Measurements from ENCODE around the gene DENND6B. TPM values are rescaled to one million over a fixed set of nuclear protein-coding genes. Genes with fewer than 3 reads are reported as not detected.
"Not testable (repeated sequence)": the region's sequence is repeated elsewhere in the genome, so short reads cannot be mapped to it uniquely, and the experiment has no call there.

DENND6B gene
- polyA plus RNA-seq, 1 donor: 5.5 TPM

DNA sequence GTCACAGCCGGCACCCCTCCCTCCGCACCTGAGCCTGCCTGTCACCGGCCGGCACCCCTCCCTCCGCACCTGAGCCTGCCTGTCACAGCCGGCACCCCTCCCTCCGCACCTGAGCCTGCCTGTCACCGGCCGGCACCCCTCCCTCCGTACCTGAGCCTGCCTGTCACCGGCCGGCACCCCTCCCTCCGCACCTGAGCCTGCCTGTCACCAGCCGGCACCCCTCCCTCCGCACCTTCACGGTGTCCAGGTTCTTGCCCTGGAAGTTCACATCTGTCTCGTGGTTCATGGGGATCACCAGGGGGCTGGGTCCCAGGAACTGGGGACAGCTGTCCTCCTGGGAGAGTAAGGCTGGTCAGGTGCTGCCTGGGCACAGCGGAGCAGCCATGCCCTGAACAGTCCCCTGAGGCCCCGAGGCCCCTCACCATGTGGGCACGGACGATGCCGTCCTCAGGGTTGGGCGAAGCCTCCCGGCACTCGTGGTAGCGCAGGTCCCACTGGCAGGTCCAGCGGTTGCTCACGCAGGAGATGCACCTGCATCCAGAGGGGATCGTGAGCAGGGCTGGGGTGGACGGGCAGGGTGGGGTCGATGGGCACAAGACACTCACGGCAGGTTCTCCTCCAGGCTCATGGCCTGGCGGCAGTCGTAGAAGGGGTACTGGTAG lies 41.1 kb downstream of the DENND6B start:
- DNase-seq: no peak

DNA sequence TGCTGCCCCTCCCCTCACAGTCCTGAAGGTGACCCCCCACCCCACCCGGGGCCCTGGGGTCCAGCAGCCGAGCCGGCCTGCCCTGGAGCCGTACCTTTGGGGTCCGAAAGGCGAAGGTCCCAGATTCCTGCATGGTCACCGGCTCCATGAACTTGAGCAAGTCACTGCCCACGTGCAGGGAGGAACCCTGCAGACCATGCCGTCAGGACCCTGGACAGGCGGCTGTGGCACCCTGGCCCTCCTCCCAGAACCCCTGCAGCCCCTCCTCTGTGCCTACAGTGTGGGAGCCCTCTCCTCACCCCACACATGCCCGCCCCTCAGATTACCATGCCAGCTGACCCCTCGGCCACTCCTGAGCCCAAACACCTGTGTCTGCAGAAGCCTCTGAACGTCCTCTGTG lies 42.3 kb downstream of the DENND6B start:
- DNase-seq: no peak

- no peak for DNase-seq
These were observed 43.0 kb downstream of the DENND6B start for GRCh38 chr22:50283821-50284220.

GRCh38 chr22:50282361-50283155 lies 44.3 kb downstream of the DENND6B start:
- DNase-seq: no peak

DNA sequence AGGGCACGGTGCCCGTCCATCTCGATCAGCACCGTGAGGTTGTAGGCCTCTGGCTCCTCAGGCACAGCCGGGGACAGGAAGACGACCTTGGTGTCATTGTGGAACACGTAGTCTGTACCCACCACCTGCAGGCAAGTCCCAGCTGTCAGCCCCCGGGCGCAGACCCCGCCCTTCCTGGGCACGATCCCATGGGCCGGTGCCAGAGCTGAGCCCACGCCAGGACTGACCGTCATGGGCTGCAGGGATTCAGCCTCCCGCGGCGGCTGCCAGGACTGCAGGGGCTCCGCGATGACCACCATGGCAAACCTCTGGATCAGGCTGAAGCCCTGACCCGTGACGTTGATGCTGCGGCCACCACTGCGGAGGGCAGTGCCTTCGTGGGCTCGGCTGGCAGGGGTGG lies 44.9 kb downstream of the DENND6B start:
- DNase-seq: no peak

- no peak for DNase-seq
These were observed 45.4 kb downstream of the DENND6B start for GRCh38 chr22:50281384-50281760.

DNA sequence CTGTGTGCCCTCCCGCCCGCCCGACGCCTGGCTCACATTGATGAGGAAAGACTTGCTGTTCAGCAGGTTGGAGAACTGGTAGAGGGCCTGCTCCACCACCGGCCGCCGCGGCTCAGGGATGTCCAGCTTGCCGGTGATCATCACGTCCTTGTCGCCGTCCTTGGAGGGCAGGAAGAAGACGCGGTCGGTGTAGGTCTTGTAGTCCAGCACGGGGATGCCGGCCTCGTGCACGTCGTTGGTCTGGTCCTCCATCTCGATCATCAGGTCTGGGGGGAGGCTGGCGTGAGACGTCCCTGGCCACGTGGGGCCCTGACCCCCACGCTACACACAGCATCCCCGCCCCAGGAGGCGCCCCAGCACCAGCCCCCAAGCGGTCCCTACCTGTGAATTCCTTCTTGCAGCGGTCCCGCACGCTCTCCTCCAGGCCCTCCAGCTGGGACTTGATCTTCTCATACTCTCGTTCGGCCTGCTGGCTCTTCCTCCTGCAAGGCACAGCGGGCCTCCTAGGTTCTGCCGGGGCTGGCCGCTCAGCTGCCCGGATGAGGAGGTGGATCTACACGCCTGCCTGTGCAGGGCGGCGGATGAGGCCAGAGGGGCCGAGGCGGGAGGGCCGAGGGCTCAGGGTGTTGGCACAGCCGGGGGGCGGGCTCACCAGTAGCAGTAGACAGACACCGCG lies 46.0 kb downstream of the DENND6B start:
- DNase-seq: no peak

DNA sequence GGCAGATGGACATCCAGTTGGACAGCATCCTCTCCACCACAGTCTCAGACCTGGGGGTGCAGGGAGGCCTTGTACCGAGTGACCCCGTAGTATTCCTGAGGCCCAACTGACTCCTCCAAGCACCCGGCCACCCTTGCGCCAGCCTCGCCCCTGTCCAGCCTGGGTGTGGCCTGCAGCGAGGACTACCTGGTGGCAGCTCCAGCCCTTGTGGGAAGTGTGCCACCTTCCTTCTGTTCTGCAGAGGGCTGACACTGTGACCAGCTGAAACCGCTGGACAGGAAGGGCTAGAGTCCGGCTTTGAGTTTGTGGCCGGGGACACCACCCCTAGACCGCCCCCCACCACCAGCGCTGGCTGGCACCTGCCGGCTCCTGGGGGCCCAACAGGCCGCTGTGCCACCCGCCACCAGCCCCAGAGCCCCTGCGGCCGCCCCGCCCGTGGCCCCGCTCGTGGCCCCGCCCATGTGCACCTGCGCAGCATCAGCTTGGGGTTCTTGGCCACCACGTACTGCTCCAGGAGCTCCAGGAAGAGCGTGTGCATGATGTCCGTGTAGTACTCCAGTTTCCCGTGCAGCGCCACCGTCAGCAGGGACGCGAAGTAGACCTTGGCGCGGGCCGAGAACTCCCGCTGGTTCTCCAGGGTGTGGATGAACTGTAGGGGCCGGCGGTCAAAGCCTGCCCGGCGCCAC lies 46.6 kb downstream of the DENND6B start:
- DNase-seq: no peak

- no peak for DNase-seq
These were observed 47.7 kb downstream of the DENND6B start for GRCh38 chr22:50278956-50279619.

DNA sequence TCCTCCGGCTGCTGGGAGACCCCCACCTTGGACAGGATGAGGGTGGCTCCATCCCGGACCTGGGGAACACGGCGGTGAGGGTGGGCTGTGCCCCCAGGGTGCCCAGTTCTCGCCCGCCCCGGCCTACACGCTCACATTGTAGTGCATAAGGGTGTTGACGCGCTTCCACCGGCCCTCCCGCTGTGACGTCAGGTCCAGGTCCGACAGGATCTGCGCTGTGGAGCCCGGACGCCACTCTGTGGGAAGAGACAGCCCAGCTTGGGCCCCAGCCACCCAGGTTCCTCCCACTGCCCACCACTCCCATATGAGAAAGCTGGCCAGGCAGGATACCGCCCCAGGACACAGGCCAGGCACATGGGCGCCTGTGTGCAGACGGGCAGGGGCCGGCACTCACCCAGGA lies 48.4 kb downstream of the DENND6B start:
- DNase-seq: no peak

GRCh38 chr22:50277761-50278160 lies 49.1 kb downstream of the DENND6B start:
- no peak for DNase-seq

- DNase-seq: no peak
These were observed 50.7 kb downstream of the DENND6B start for GRCh38 chr22:50276143-50276542.

- no peak for DNase-seq
These were observed 51.4 kb downstream of the DENND6B start for GRCh38 chr22:50275181-50276055.

GRCh38 chr22:50274771-50275170 lies 52.0 kb downstream of the DENND6B start:
- no peak for DNase-seq

GRCh38 chr22:50274311-50274710 lies 52.5 kb downstream of the DENND6B start:
- DNase-seq: no peak

DNA sequence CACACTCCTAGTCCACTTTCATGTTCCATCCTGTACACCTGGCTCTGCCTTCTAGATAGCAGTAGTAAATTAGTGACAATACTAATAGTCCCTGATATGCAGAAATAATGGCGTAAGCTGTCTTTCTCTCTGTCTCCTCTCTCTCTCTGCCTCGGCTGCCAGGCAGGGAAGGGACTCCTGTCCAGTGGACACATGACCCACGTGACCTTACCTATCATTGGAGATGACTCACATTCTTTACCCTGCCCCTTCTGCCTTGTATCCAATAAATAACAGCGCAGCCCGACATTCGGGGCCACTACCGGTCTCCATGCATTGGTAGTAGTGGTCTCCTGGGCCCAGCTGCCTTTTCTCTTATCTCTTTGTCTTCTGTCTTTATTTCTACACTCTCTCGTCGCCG lies 53.0 kb downstream of the DENND6B start:
- DNase-seq: not testable (repeated sequence)

DNA sequence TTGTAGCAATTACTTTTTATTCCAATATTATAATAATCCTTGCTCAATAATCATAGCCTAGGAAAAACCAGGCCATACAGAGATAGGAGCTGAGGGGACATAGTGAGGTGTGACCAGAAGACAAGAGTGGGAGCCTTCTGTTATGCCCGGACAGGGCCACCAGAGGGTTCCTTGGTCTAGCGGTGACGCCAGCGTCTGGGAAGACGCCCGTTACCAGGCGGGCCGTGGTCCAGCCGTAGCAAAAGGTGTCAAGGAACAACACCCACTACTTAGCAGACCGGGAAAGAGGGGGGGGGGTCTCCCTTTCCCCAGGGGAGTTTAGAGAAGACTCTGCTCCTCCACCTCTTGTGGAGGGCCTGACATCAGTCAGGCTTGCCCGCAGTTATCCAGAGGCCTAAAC lies 53.5 kb downstream of the DENND6B start:
- DNase-seq: not testable (repeated sequence)

- no peak for DNase-seq
These were observed 54.6 kb downstream of the DENND6B start for GRCh38 chr22:50272044-50272802.

- no peak for DNase-seq
These were observed 55.3 kb downstream of the DENND6B start for GRCh38 chr22:50271519-50271970.

GRCh38 chr22:50270666-50271394 lies 56.0 kb downstream of the DENND6B start:
- DNase-seq: peak; percentile 73

All from hindlimb muscle (tissue), 1 donor.